Epithelial cell of alveolus of lung (primary cell): ENCODE results near the gene TFPI. TPM values are rescaled to one million over a fixed set of nuclear protein-coding genes. Genes with fewer than 3 reads are reported as not detected.

Source experiments
- total RNA-seq: library from RNA; depleted of rRNA; stranded (reverse); fragments of >200 nt; gene quantifications from 2 replicates; pipeline ENCODE4 v1.2.1, GENCODE V29; 2015

The TFPI gene
- 210 and 396 TPM in 2 replicates for total RNA-seq

DNA sequence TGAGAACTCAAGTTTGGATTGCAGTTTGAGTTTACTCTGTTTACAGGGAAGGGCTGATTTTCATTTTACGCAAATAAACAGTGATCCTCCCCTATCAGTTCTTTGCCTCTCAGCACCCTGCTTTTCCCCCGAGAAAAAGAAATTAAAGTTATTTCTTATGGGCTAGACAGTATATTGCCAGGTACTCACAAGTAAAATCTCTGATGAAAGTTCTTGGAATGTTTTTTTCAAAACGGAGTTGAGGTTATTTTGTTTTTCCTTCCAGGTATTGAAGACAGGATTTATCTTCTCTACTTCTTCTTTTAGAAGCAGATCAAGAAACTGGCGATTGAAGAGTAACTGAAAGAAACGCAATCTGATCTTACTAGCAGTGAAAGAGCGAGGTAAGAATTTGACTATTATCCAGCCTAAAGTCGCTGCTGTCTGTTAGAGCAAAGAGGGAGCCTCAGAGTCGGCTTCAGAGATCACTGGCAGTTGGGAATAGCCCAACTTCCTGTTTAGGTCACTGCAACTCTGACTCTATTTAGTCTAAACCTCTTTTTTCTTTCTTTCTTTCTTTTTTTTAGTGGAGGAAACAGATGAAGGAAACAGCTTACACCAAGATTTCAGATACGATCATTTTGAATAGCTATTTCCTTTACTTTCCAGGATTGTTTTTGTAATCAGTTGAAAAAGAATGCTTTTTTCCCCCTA lies at the start of gene TFPI:
TFPI (minus strand) TSS at position 425 of the 693 bp plus-strand sequence. CDS start 50,667 bp downstream, outside the sequence.

Other genes with a start within 250 kb of the TFPI start
- 9.6 and 14.9 TPM in 2 replicates for gene CALCRL, start 106.2 kb downstream of the TFPI start, total RNA-seq